Thyroid gland (tissue), 4 donors: ENCODE results near the gene ZNF324.

Experiments used
- CTCF ChIP-seq, 6 experiments: fragments of 200-600 bp in 3 of 6; fragments of 450-650 bp in 3 of 6; sonication (generic) in 3 of 6; IDR thresholded peaks; one replicate each; pipeline ENCODE4 v1.5.1; 2016 to 2019; ENCODE audit warnings: antibody characterized with exemption in 6 of 6, mild to moderate bottlenecking in 2 of 6, inconsistent platforms in 1 of 6, moderate library complexity in 1 of 6
- POLR2A ChIP-seq, 2 donors: fragments of 450-650 bp; IDR thresholded peaks; one replicate each; pipeline ENCODE4 v1.6.1; 2017; ENCODE audit warnings: antibody characterized with exemption in 2 of 2, mild to moderate bottlenecking in 2 of 2, moderate library complexity in 1 of 2

- TF ChIP-seq CTCF (IDR thresholded peaks at IDR 0.05): no peak
- TF ChIP-seq POLR2A (IDR thresholded peaks at IDR 0.05): no peak
Measured at GRCh38 chr19:58479736-58480480, 13.0 kb downstream of the ZNF324 start.
